Karpas-422 (cell line): ENCODE measurements around the gene CPD. TPM values are rescaled to one million over a fixed set of nuclear protein-coding genes. Genes with fewer than 3 reads are reported as not detected.
"Not testable (repeated sequence)": the region's sequence is repeated elsewhere in the genome, so short reads cannot be mapped to it uniquely, and the experiment has no call there.

Experiments used
- DNase-seq: peaks from one replicate; pipeline ENCODE4 v3.0.0-alpha.2; 2015
- H2AFZ ChIP-seq: fragments of 200-600 bp; sonication (generic); 2 replicates; pipeline ENCODE4 v1.6.1; 2014; ENCODE audit warnings: antibody characterized with exemption, low read length, mixed read lengths
- H3K27ac ChIP-seq: fragments of 200-600 bp; sonication (generic); 2 replicates; pipeline ENCODE4 v1.5.1; 2014; ENCODE audit warnings: mild to moderate bottlenecking, low read length, moderate library complexity
- H3K27me3 ChIP-seq: fragments of 200-600 bp; sonication (generic); 2 replicates; pipeline ENCODE4 v1.6.1; 2014; ENCODE audit warnings: low read length, mixed read lengths
- H3K36me3 ChIP-seq: fragments of 200-600 bp; sonication (generic); 2 replicates; pipeline ENCODE4 v1.6.1; 2014; ENCODE audit warnings: low read length, mixed read lengths; ENCODE audit not compliant: insufficient read depth
- H3K4me1 ChIP-seq: fragments of 200-600 bp; sonication (generic); 2 replicates; pipeline ENCODE4 v1.6.1; 2014; ENCODE audit warnings: mild to moderate bottlenecking, low read length, mixed read lengths
- H3K4me2 ChIP-seq: fragments of 200-600 bp; sonication (generic); 2 replicates; pipeline ENCODE4 v1.6.1; 2014; ENCODE audit warnings: low read length, low read depth, mild to moderate bottlenecking; ENCODE audit not compliant: poor library complexity, severe bottlenecking
- H3K4me3 ChIP-seq: fragments of 200-600 bp; sonication (generic); 2 replicates; pipeline ENCODE4 v1.5.1; 2014; ENCODE audit warnings: mild to moderate bottlenecking, antibody characterized with exemption, low read length, mixed read lengths
- H3K79me2 ChIP-seq: fragments of 200-600 bp; sonication (generic); 2 replicates; pipeline ENCODE4 v1.6.1; 2014; ENCODE audit warnings: mild to moderate bottlenecking, low read length, mixed read lengths
- H3K9ac ChIP-seq: fragments of 200-600 bp; sonication (generic); 2 replicates; pipeline ENCODE4 v1.6.0; 2014; ENCODE audit warnings: low read length
- H3K9me2 ChIP-seq: fragments of 200-600 bp; sonication (generic), shearing (Covaris generic); replicated peaks from 2 replicates; pipeline ENCODE4 v1.6.0; 2014; ENCODE audit warnings: mild to moderate bottlenecking, low read length, moderate library complexity; ENCODE audit not compliant: insufficient read depth
- H3K9me3 ChIP-seq: fragments of 300-700, 200-600 bp; sonication (generic); 2 replicates; pipeline ENCODE4 v1.6.1; 2014; ENCODE audit warnings: low read length, mixed read lengths
- H4K20me1 ChIP-seq: fragments of 200-600 bp; sonication (generic); 2 replicates; pipeline ENCODE4 v1.6.1; 2014; ENCODE audit warnings: mild to moderate bottlenecking, antibody characterized with exemption, low read length, low read depth; ENCODE audit not compliant: insufficient read depth
- total RNA-seq: library from RNA; depleted of rRNA; stranded (reverse); fragments of >200 nt; shearing (Covaris generic); gene quantifications from 2 replicates; pipeline ENCODE4 v1.2.3, GENCODE V29; 2014; ENCODE audit warnings: low replicate concordance

CPD gene
- total RNA-seq, 1 experiment from 2014 or later: 18.4 TPM

GRCh38 chr17:30396129-30396528, 17.4 kb downstream of the CPD start:
- no peaks in the 10 kb centered on the region for H3K9me3 ChIP-seq
- H3K9me2 ChIP-seq: no peaks in the 10 kb centered on the region
- 0 out of 2 replicates have a peak, but pooled peaks cover 6% of the 10 kb centered on the region for H4K20me1 ChIP-seq
- no peak overlapping the region for H3K9ac ChIP-seq
- no peak overlapping the region for H2AFZ ChIP-seq
- no peaks in the 10 kb centered on the region for H3K36me3 ChIP-seq
- H3K79me2 ChIP-seq: no peaks in the 10 kb centered on the region
- H3K4me3 ChIP-seq: no peak overlapping the region
- H3K27me3 ChIP-seq: no peaks in the 10 kb centered on the region
- DNase-seq: no peak
- H3K4me1 ChIP-seq: no peaks in the 10 kb centered on the region
- no peak overlapping the region for H3K27ac ChIP-seq
- no peak overlapping the region for H3K4me2 ChIP-seq

- no peak overlapping the region for H3K4me2 ChIP-seq
These were observed 17.9 kb downstream of the CPD start for GRCh38 chr17:30396612-30397011.

GRCh38 chr17:30398328-30399041, 19.8 kb downstream of the CPD start:
- Histone ChIP-seq H3K27me3 (no peaks in the 10 kb centered on the region), H4K20me1 (0 out of 2 replicates have a peak, but pooled peaks cover 6% of the 10 kb centered on the region), H3K27ac (no peak overlapping the region), H2AFZ (no peak overlapping the region), H3K4me3 (no peak overlapping the region), H3K4me2 (no peak overlapping the region), H3K9me2 (no peaks in the 10 kb centered on the region), H3K9me3 (no peaks in the 10 kb centered on the region), H3K4me1 (no peaks in the 10 kb centered on the region), H3K9ac (no peak overlapping the region), H3K79me2 (no peaks in the 10 kb centered on the region), H3K36me3 (no peaks in the 10 kb centered on the region)
- DNase-seq: no peak

More at GRCh38 chr17:30396612-30397011, 17.9 kb downstream of the CPD start:
- Histone ChIP-seq H2AFZ (no peak overlapping the region), H3K9me3 (no peaks in the 10 kb centered on the region), H3K4me3 (no peak overlapping the region), H3K36me3 (no peaks in the 10 kb centered on the region), H3K9me2 (no peaks in the 10 kb centered on the region), H3K79me2 (no peaks in the 10 kb centered on the region), H3K27me3 (no peaks in the 10 kb centered on the region), H3K4me1 (no peaks in the 10 kb centered on the region), H3K27ac (no peak overlapping the region), H4K20me1 (0 out of 2 replicates have a peak, but pooled peaks cover 6% of the 10 kb centered on the region), H3K9ac (no peak overlapping the region)
- DNase-seq: no peak

GRCh38 chr17:30401097-30401496, 22.4 kb downstream of the CPD start:
- H3K4me1 ChIP-seq: no peaks in the 10 kb centered on the region
- no peaks in the 10 kb centered on the region for H3K27me3 ChIP-seq
- no peak overlapping the region for H3K4me3 ChIP-seq
- H3K9me2 ChIP-seq: no peaks in the 10 kb centered on the region
- H3K27ac ChIP-seq: no peak overlapping the region
- DNase-seq: no peak
- no peaks in the 10 kb centered on the region for H3K36me3 ChIP-seq
- H3K79me2 ChIP-seq: no peaks in the 10 kb centered on the region
- H4K20me1 ChIP-seq: no peaks in the 10 kb centered on the region
- no peaks in the 10 kb centered on the region for H3K9me3 ChIP-seq
- no peak overlapping the region for H2AFZ ChIP-seq
- no peak overlapping the region for H3K4me2 ChIP-seq
- no peak overlapping the region for H3K9ac ChIP-seq

GRCh38 chr17:30405161-30405560, 26.4 kb downstream of the CPD start:
- no peak for DNase-seq
- Histone ChIP-seq H2AFZ (no peak overlapping the region), H3K27me3 (no peaks in the 10 kb centered on the region), H4K20me1 (0 out of 2 replicates have a peak, but pooled peaks cover 3% of the 10 kb centered on the region), H3K4me1 (no peaks in the 10 kb centered on the region), H3K79me2 (no peaks in the 10 kb centered on the region), H3K4me3 (no peak overlapping the region), H3K4me2 (no peak overlapping the region), H3K9me2 (no peaks in the 10 kb centered on the region), H3K9ac (no peak overlapping the region), H3K36me3 (no peaks in the 10 kb centered on the region), H3K9me3 (no peaks in the 10 kb centered on the region), H3K27ac (no peak overlapping the region)

GRCh38 chr17:30410627-30411026, 31.9 kb downstream of the CPD start:
- H3K27me3 ChIP-seq, H4K20me1 ChIP-seq, H3K4me3 ChIP-seq, H3K36me3 ChIP-seq, H3K4me2 ChIP-seq, H3K27ac ChIP-seq, H3K79me2 ChIP-seq, H3K9ac ChIP-seq, H3K4me1 ChIP-seq, H3K9me2 ChIP-seq, H2AFZ ChIP-seq, H3K9me3 ChIP-seq, DNase-seq: not testable (repeated sequence)

GRCh38 chr17:30412008-30412496, 33.3 kb downstream of the CPD start:
- DNase-seq, H3K4me2 ChIP-seq, H3K79me2 ChIP-seq, H3K36me3 ChIP-seq, H3K27ac ChIP-seq, H3K27me3 ChIP-seq, H3K4me1 ChIP-seq, H3K9me3 ChIP-seq, H3K9ac ChIP-seq, H2AFZ ChIP-seq, H3K4me3 ChIP-seq, H3K9me2 ChIP-seq, H4K20me1 ChIP-seq: not testable (repeated sequence)

- H3K9me2 ChIP-seq: no peaks in the 10 kb centered on the region
- no peaks in the 10 kb centered on the region for H3K36me3 ChIP-seq
- no peak overlapping the region for H3K4me2 ChIP-seq
- H3K27ac ChIP-seq: no peak overlapping the region
- H3K79me2 ChIP-seq: no peaks in the 10 kb centered on the region
- 0 out of 2 replicates have a peak, but pooled peaks cover 4% of the 10 kb centered on the region for H4K20me1 ChIP-seq
- no peak overlapping the region for H3K9ac ChIP-seq
- no peak overlapping the region for H2AFZ ChIP-seq
- H3K4me1 ChIP-seq: no peaks in the 10 kb centered on the region
- no peak overlapping the region for H3K4me3 ChIP-seq
- H3K9me3 ChIP-seq: no peaks in the 10 kb centered on the region
- no peak for DNase-seq
- H3K27me3 ChIP-seq: no peaks in the 10 kb centered on the region
These were observed 34.4 kb downstream of the CPD start for GRCh38 chr17:30413109-30413508.
